Transverse colon (tissue), 4 donors: Measurements from ENCODE around the gene FBLN5. TPM values are rescaled to one million over a fixed set of nuclear protein-coding genes. Genes with fewer than 3 reads are reported as not detected.

Source experiments
- DNase-seq: peaks from one replicate; pipeline ENCODE4 v3.0.0-alpha.2; 2019
- H3K27ac ChIP-seq, 4 donors: fragments of 200-600 bp; sonication (generic); 2 replicates each; pipeline ENCODE4 v1.5.1; 2016 to 2018; ENCODE audit warnings: inconsistent platforms in 4 of 4
- H3K27me3 ChIP-seq: fragments of 200-600 bp; sonication (generic); 2 replicates; pipeline ENCODE4 v1.5.1; 2017; ENCODE audit warnings: inconsistent platforms
- H3K36me3 ChIP-seq, 4 donors: fragments of 200-600 bp; sonication (generic); 2 replicates each; pipeline ENCODE4 v1.5.1; 2017 to 2019; ENCODE audit warnings: inconsistent platforms in 4 of 4
- H3K4me1 ChIP-seq, 4 donors: fragments of 200-600 bp; sonication (generic); 2 replicates each; pipeline ENCODE4 v1.5.1; 2017 to 2020; ENCODE audit warnings: inconsistent platforms in 4 of 4
- H3K4me3 ChIP-seq, 4 donors: fragments of 200-600 bp; sonication (generic); 1 replicate in 1 of 4; 2 replicates in 3 of 4; pipeline versions ENCODE4 v1.5.1 to v1.6.1; 2017 to 2019; ENCODE audit warnings: inconsistent platforms in 4 of 4
- H3K9me3 ChIP-seq, 2 donors: fragments of 200-600 bp; sonication (generic); 2 replicates each; pipeline ENCODE4 v1.5.1; 2017 to 2019; ENCODE audit warnings: inconsistent platforms in 2 of 2
- CTCF ChIP-seq, 5 experiments: fragments of 200-600 bp in 3 of 5; fragments of 450-650 bp in 2 of 5; sonication (generic) in 3 of 5; IDR thresholded peaks; 1 replicate in 2 of 5; 2 replicates in 3 of 5; pipeline ENCODE4 v1.5.1; 2016 to 2017; ENCODE audit warnings: antibody characterized with exemption in 5 of 5, inconsistent platforms in 3 of 5, mild to moderate bottlenecking in 2 of 5, moderate library complexity in 1 of 5
- EP300 ChIP-seq: sonication (generic); formaldehyde crosslinking; IDR thresholded peaks from one replicate; pipeline ENCODE4 v1.6.1; 2017; ENCODE audit warnings: antibody characterized with exemption, low read depth
- POLR2A ChIP-seq: fragments of 450-650 bp; IDR thresholded peaks from one replicate; pipeline ENCODE4 v1.6.1; 2016; ENCODE audit warnings: antibody characterized with exemption, mild to moderate bottlenecking, moderate library complexity
- POLR2AphosphoS5 ChIP-seq, 3 donors: sonication (generic); formaldehyde crosslinking; IDR thresholded peaks; one replicate each; pipeline ENCODE4 v1.6.1; 2016; ENCODE audit warnings: antibody characterized with exemption in 3 of 3
- WGBS, 2 donors: methylation state at CpG; one replicate each; pipeline ENCODE4 v1.1.5; 2018; ENCODE audit warnings: low coverage in 1 of 2; 5-methylcytosine and 5-hydroxymethylcytosine counted together
- in situ Hi-C, 4 donors: fragments of 200-750 bp; cut with MboI; loops; one replicate each; pipeline versions ENCODE4 v1.15.0 to v1.15.1; 2017; ENCODE audit warnings: low sequenced_read_pairs in 3 of 4, low pct_ligation_motif_present in 1 of 4, low pct_unique_long_range_greater_than_20kb in 1 of 4
- intact Hi-C: fragments of 100-400 bp; cut with DNase I; formaldehyde crosslinking; loops from one replicate; pipeline ENCODE4 v1.15.1; 2023; ENCODE audit warnings: low total_unique reads
- total RNA-seq, 4 donors: library from RNA; depleted of rRNA; stranded (reverse); fragments of >200 nt; gene quantifications; one replicate each; pipeline ENCODE4 v1.1.0, GENCODE V29; 2016

Gene FBLN5
- total RNA-seq, 4 donors from 2014 or later: 14.6 to 120 (median 38.7) TPM

- H3K4me3 ChIP-seq: no peak overlapping the region
- in situ Hi-C loops: loop anchor here in 3 of 4 donors (10.0 to 25.0 kb wide), 2 partner anchors 250 to 257 kb away; no protein-coding TSS in a partner anchor
- no peak for DNase-seq
Measured at GRCh38 chr14:91912035-91912434, 35.5 kb downstream of the FBLN5 start.

GRCh38 chr14:91911474-91912032 is 35.9 kb downstream of the FBLN5 start:
- Histone ChIP-seq H3K27me3 (no peaks in the 10 kb centered on the region), H3K9me3 (no peaks in the 10 kb centered on the region), H3K4me3 (no peak overlapping the region), H3K36me3 (no peaks in the 10 kb centered on the region), H3K27ac (peak overlapping the region in 1 of 4 donors; percentile 32), H3K4me1 (peaks cover 0 to 10% (median 3%) of the 10 kb centered on the region in 4 donors)
- DNase-seq: peak; percentile 37
- intact Hi-C loops: loop anchor here (10.0 kb wide), 1 partner anchor 257 kb away; no protein-coding TSS in a partner anchor
- WGBS, 2 donors: 14 to 39% methylated on average over 4 to 9 of the region's 9 CpGs
- in situ Hi-C loops: loop anchor here in 3 of 4 donors (10.0 to 25.0 kb wide), 2 partner anchors 249 to 257 kb away; no protein-coding TSS in a partner anchor
- peak; percentile 48 to 67 (median 50) for TF ChIP-seq CTCF (IDR thresholded peaks at IDR 0.05)
- TF ChIP-seq EP300: no peak

More at GRCh38 chr14:91912035-91912434, 35.5 kb downstream of the FBLN5 start:
- Histone ChIP-seq H3K4me1 (peaks cover 0 to 9% (median 2%) of the 10 kb centered on the region in 4 donors), H3K36me3 (no peaks in the 10 kb centered on the region), H3K27me3 (no peaks in the 10 kb centered on the region), H3K27ac (no peak overlapping the region), H3K9me3 (no peaks in the 10 kb centered on the region)
- WGBS, 2 donors: 59 to 73% methylated on average over 5 of the region's 5 CpGs
- TF ChIP-seq CTCF (IDR thresholded peaks at IDR 0.05): no peak
- no peak for TF ChIP-seq POLR2A
- TF ChIP-seq EP300: no peak
- no peak for TF ChIP-seq POLR2AphosphoS5 (IDR thresholded peaks at IDR 0.05)
- intact Hi-C loops: loop anchor here (10.0 kb wide), 1 partner anchor 257 kb away; no protein-coding TSS in a partner anchor

GRCh38 chr14:91910196-91910595 is 37.3 kb downstream of the FBLN5 start:
- Histone ChIP-seq H3K27me3 (no peaks in the 10 kb centered on the region), H3K9me3 (no peaks in the 10 kb centered on the region), H3K4me1 (peaks cover 0 to 12% (median 5%) of the 10 kb centered on the region in 4 donors), H3K27ac (no peak overlapping the region), H3K4me3 (no peak overlapping the region), H3K36me3 (no peaks in the 10 kb centered on the region)
- WGBS, 2 donors: 79 to 85% methylated on average over 8 to 9 of the region's 9 CpGs
- TF ChIP-seq POLR2AphosphoS5 (IDR thresholded peaks at IDR 0.05) (no peak), CTCF (IDR thresholded peaks at IDR 0.05) (no peak)
- intact Hi-C loops (loop anchor here (10.0 kb wide), 1 partner anchor 255 kb away; no protein-coding TSS in a partner anchor), in situ Hi-C loops (loop anchor here in 3 of 4 donors (10.0 to 25.0 kb wide), 2 partner anchors 248 to 255 kb away; no protein-coding TSS in a partner anchor)
- no peak for DNase-seq

GRCh38 chr14:91906374-91906773 is 41.1 kb downstream of the FBLN5 start:
- intact Hi-C loops: no loop called here
- Histone ChIP-seq H3K4me3 (no peak overlapping the region), H3K36me3 (no peaks in the 10 kb centered on the region), H3K27ac (no peak overlapping the region), H3K27me3 (no peaks in the 10 kb centered on the region), H3K9me3 (no peaks in the 10 kb centered on the region), H3K4me1 (peaks cover 0 to 7% (median 4%) of the 10 kb centered on the region in 4 donors)
- DNase-seq: peak; percentile 13
- TF ChIP-seq CTCF (IDR thresholded peaks at IDR 0.05) (no peak), POLR2AphosphoS5 (IDR thresholded peaks at IDR 0.05) (no peak), POLR2A (no peak), EP300 (no peak)
- 60 to 79% methylated on average over 1 to 2 of the region's 2 CpGs for WGBS, 2 donors
- in situ Hi-C loops: loop anchor here in 1 of 4 donors (25.0 kb wide), 1 partner anchor 244 kb away; no protein-coding TSS in a partner anchor
